ENCODE data around the gene KLF18. TPM values are rescaled to one million over a fixed set of nuclear protein-coding genes. Genes with fewer than 3 reads are reported as not detected.

The KLF18 gene
- total RNA-seq, 1 donor from 2014 or later: not detected

DNA sequence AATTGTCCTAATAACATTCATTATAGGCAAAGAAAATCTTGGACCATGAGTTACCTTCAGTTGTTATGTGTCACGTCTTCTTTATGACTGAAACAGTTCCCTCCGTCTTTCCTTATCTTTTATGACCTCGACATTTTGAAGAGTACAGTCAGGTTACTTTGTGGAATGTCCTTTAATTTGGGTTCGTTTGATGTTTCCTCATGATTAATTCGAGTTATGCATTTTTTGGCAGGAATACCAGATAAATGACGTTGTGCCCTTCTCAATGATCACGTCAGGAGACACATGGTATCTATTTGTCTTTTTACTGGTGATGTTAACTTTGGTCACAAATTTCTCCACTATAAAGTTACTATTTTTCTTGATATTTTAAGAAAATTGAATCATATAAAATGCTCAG is 40.1 kb downstream of the KLF18 start:
- DNase-seq: no peak
- no peaks in the 10 kb centered on the region for H3K4me1 ChIP-seq

DNA sequence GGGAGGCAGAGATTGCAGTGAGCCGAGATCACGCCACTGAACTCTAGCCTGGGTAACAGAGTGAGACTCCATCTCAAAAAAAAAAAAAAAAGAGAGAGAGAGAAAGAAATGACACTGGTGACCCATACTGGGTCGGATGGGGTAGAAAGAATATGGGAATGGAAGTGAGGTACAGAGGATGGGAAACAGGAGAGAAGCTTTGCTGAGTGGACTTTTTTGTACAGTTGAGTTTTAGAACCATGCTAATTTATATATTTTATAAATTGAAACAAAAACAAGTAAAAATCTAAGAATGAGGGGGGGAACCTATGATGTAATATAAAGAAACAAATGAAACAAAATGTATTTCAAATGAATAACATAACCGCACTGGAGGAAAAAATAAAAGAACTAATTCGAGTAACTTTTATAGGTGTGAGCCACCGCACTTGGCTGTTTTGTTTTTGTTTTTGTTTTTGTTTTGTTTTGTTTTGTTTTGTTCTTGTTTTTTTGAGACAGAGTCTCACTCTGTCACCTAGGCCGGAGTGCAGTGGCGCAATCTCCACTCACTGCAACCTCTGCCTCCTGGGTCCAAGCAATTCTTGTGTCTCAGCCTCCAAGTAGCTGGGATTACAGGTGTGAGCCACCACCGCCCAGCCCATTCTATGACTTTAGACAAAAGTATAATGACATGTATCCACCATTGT is 41.1 kb downstream of the KLF18 start:
- intact Hi-C loops (cut with micrococcal nuclease): no loop called here
- Histone ChIP-seq H3K27me3 (ENCODE audit: low read depth) (peaks cover 19% of the 10 kb centered on the region), H3K4me3 (no peak overlapping the region), H3K36me3 (no peaks in the 10 kb centered on the region), H3K4me1 (no peaks in the 10 kb centered on the region), H3K27ac (replicated peaks) (no peak overlapping the region), H3K9me3 (replicated peaks) (peaks cover 19% of the 10 kb centered on the region)
- no peak for DNase-seq
- TF ChIP-seq, protein P1, sequence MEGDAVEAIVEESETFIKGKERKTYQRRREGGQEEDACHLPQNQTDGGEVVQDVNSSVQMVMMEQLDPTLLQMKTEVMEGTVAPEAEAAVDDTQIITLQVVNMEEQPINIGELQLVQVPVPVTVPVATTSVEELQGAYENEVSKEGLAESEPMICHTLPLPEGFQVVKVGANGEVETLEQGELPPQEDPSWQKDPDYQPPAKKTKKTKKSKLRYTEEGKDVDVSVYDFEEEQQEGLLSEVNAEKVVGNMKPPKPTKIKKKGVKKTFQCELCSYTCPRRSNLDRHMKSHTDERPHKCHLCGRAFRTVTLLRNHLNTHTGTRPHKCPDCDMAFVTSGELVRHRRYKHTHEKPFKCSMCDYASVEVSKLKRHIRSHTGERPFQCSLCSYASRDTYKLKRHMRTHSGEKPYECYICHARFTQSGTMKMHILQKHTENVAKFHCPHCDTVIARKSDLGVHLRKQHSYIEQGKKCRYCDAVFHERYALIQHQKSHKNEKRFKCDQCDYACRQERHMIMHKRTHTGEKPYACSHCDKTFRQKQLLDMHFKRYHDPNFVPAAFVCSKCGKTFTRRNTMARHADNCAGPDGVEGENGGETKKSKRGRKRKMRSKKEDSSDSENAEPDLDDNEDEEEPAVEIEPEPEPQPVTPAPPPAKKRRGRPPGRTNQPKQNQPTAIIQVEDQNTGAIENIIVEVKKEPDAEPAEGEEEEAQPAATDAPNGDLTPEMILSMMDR (IDR thresholded peaks at IDR 0.05; ENCODE audit: borderline replicate concordance): no peak

More for the DNA sequence above, 40.1 kb downstream of the KLF18 start:
- Histone ChIP-seq H3K36me3 (no peaks in the 10 kb centered on the region), H3K27ac (replicated peaks) (no peak overlapping the region), H3K9me3 (replicated peaks) (peaks cover 14% of the 10 kb centered on the region), H3K4me3 (no peak overlapping the region), H3K27me3 (ENCODE audit: low read depth) (peaks cover 29% of the 10 kb centered on the region)
- TF ChIP-seq, protein P1 (IDR thresholded peaks at IDR 0.05; ENCODE audit: borderline replicate concordance): no peak
- intact Hi-C loops (cut with micrococcal nuclease): no loop called here

DNA sequence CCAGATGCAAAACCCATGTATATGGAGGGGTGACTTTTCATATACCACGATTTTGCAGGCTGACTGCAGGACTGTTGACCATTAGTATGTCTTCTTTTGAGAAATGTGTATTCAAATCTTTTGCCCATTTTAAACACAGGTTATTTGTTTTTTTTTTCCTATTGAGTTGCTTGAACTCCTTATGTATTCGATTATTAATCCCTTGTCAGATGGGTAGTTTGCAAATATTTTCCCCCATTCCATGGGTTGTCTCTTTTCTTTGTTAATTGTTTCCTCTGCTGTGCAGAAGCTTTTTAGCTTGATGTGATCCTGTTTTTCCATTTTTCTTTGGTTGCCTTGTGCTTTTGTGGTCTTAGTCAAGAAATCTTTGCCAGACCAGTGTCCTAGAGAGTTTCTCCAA is 47.4 kb downstream of the KLF18 start:
- H3K9me3 ChIP-seq (replicated peaks): peaks cover 38% of the 10 kb centered on the region

DNA sequence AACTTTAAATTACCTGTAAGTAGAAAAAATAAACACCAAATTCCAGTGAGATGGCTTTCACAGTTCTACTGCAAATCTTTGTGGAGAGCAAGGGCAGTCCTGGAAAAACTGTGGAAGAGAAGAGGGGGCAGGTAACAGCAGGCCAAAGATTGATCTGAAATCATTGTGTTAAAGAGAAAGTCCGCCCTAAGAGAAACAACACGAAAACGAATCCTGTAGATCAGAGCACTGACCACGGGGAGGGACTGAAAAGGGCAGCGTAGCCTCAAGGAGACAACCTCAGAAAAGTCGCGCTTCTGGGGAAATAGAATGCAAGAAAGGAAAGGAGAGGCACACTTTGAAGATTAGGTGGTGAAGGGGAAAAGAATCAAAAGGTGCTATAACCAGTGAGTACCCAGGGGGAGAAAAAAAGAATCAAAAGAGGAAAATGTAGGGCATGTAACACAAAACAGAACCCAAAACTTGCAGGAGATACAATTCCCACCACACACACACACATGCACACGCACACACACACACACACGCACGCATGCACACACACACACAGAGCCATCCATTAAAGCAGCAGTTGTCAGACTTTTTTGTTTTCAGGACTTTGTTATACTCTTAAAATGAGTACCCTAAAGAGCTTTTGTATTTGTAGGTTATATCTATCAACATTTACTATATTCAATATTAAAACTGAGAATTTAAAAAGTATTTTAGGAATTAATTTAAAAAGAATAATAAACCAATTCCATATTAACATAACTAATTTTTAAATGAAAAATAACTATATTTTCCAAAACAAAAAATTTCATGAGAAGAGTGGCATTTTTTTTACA is 50.8 kb downstream of the KLF18 start:
- Histone ChIP-seq H3K27me3 (ENCODE audit: low read depth) (peaks cover 4% of the 10 kb centered on the region), H3K4me1 (peaks cover 10% of the 10 kb centered on the region), H3K27ac (replicated peaks) (no peak overlapping the region), H3K4me3 (no peak overlapping the region), H3K36me3 (no peaks in the 10 kb centered on the region), H3K9me3 (replicated peaks) (peaks cover 19% of the 10 kb centered on the region)
- TF ChIP-seq, protein P1 (IDR thresholded peaks at IDR 0.05; ENCODE audit: borderline replicate concordance): no peak
- intact Hi-C loops (cut with micrococcal nuclease): no loop called here
- no peak for DNase-seq

More for the DNA sequence above, 47.4 kb downstream of the KLF18 start:
- Histone ChIP-seq H3K4me3 (no peak overlapping the region), H3K27me3 (ENCODE audit: low read depth) (no peaks in the 10 kb centered on the region), H3K36me3 (no peaks in the 10 kb centered on the region), H3K4me1 (peaks cover 7% of the 10 kb centered on the region), H3K27ac (replicated peaks) (no peak overlapping the region)
- intact Hi-C loops (cut with micrococcal nuclease): no loop called here
- TF ChIP-seq, protein P1 (IDR thresholded peaks at IDR 0.05; ENCODE audit: borderline replicate concordance): no peak
- no peak for DNase-seq

DNA sequence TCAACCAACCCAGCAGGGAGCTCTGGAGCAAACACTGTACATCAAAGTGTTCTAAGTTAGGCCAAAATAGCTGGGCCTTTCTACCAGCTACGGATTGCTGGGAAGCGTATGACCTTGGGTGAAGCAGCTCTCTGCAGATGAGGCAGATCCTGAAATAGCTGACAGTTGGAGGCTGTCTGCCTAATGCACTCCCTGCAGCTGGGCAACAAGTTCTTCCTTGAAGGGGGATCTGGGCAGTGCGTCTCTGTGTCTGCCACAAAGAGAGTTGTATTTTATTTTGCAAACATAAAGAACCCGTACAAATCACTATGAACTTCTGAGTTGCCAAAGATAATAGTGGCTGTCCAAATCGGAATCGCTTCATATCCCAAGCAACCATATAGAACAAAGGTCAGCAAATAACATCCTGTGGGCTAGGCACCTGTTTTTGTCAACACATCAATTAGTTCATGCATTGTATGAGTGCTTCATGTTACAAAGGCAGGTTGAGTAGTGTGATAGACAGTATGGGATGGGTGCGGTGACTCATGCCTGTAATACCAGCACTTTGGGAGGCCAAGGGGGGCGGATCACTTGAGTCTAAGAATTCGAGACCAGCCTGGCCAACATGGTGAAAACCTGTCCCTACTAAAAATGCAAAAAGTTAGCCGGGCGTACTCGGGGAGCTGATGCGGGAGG is 51.9 kb downstream of the KLF18 start:
- Histone ChIP-seq H3K27me3 (ENCODE audit: low read depth) (peaks cover 4% of the 10 kb centered on the region), H3K4me3 (no peak overlapping the region), H3K27ac (replicated peaks) (peak overlapping the region; percentile 57), H3K9me3 (replicated peaks) (peaks cover 15% of the 10 kb centered on the region), H3K36me3 (no peaks in the 10 kb centered on the region), H3K4me1 (peaks cover 10% of the 10 kb centered on the region)
- no peak for DNase-seq
- TF ChIP-seq, protein P1 (IDR thresholded peaks at IDR 0.05; ENCODE audit: borderline replicate concordance): no peak
- intact Hi-C loops (cut with micrococcal nuclease): no loop called here
